Mammary epithelial cell (primary cell): ENCODE data around the gene INHA.

ENCODE experiments used
- CTCF ChIP-seq, 2 donors: IDR thresholded peaks in 1 of 2; conservative IDR thresholded peaks in 1 of 2; 2 replicates each; pipeline ENCODE4 v1.5.1; 2011 to 2012; ENCODE audit warnings: inconsistent platforms in 2 of 2, low read length in 2 of 2, mild to moderate bottlenecking in 2 of 2, control low read depth in 1 of 2, low read depth in 1 of 2; ENCODE audit not compliant: insufficient read depth in 1 of 2; ENCODE audit errors: extremely low read depth in 1 of 2
- EZH2 ChIP-seq: IDR thresholded peaks from 2 replicates; pipeline ENCODE4 v1.6.1; 2012; ENCODE audit warnings: low read length, inconsistent platforms, borderline replicate concordance

GRCh38 chr2:219618733-219619122 lies 46.6 kb downstream of the INHA start:
- TF ChIP-seq CTCF (conservative IDR thresholded peaks at IDR 0.05 in 1 of 2, IDR thresholded peaks at IDR 0.05 in 1 of 2; ENCODE audit: extremely low read depth in 1 of 2, insufficient read depth in 1 of 2, low read depth in 1 of 2, low read length in 2 of 2), result no peak
- no peak for TF ChIP-seq EZH2
